Parathyroid adenoma (tissue), 2 donors: ENCODE measurements around the gene KDM3A.

Source experiments
- H2AFZ ChIP-seq: fragments of 300-600 bp; sonication (generic); one replicate; pipeline ENCODE4 v1.7.0; 2017; ENCODE audit warnings: antibody characterized with exemption, mild to moderate bottlenecking
- H3K27ac ChIP-seq: fragments of 300-600 bp; sonication (generic); one replicate; pipeline ENCODE4 v1.7.0; 2017
- H3K27me3 ChIP-seq: fragments of 300-600 bp; sonication (generic); one replicate; pipeline ENCODE4 v1.7.0; 2017; ENCODE audit warnings: low read length; ENCODE audit not compliant: control insufficient read depth, insufficient read depth
- H3K36me3 ChIP-seq: fragments of 300-600 bp; sonication (generic); one replicate; pipeline ENCODE4 v1.7.0; 2017; ENCODE audit warnings: low read length; ENCODE audit not compliant: control insufficient read depth, insufficient read depth
- H3K4me1 ChIP-seq: fragments of 300-600 bp; sonication (generic); one replicate; pipeline ENCODE4 v1.7.0; 2017; ENCODE audit warnings: control low read depth
- H3K4me2 ChIP-seq: fragments of 300-600 bp; sonication (generic); one replicate; pipeline ENCODE4 v1.7.0; 2017; ENCODE audit warnings: low read length
- H3K4me3 ChIP-seq: fragments of 300-600 bp; sonication (generic); one replicate; pipeline ENCODE4 v1.7.0; 2017; ENCODE audit warnings: low read depth, low read length
- H3K79me2 ChIP-seq: fragments of 300-600 bp; sonication (generic); one replicate; pipeline ENCODE4 v1.7.0; 2017; ENCODE audit warnings: control low read depth
- H3K9ac ChIP-seq: fragments of 300-600 bp; sonication (generic); one replicate; pipeline ENCODE4 v1.7.0; 2017; ENCODE audit warnings: mild to moderate bottlenecking
- H3K9me3 ChIP-seq: fragments of 300-600 bp; sonication (generic); one replicate; pipeline ENCODE4 v1.7.0; 2017; ENCODE audit warnings: low read length; ENCODE audit not compliant: control insufficient read depth
- TF ChIP-seq, protein P1 (sequence below): fragments of 300-600 bp; sonication (generic); IDR thresholded peaks from one replicate; pipeline ENCODE4 v1.7.0; 2017; ENCODE audit warnings: antibody characterized with exemption, mild to moderate bottlenecking
- donor health status: primary hyperparathyroidism.

KDM3A gene

DNA sequence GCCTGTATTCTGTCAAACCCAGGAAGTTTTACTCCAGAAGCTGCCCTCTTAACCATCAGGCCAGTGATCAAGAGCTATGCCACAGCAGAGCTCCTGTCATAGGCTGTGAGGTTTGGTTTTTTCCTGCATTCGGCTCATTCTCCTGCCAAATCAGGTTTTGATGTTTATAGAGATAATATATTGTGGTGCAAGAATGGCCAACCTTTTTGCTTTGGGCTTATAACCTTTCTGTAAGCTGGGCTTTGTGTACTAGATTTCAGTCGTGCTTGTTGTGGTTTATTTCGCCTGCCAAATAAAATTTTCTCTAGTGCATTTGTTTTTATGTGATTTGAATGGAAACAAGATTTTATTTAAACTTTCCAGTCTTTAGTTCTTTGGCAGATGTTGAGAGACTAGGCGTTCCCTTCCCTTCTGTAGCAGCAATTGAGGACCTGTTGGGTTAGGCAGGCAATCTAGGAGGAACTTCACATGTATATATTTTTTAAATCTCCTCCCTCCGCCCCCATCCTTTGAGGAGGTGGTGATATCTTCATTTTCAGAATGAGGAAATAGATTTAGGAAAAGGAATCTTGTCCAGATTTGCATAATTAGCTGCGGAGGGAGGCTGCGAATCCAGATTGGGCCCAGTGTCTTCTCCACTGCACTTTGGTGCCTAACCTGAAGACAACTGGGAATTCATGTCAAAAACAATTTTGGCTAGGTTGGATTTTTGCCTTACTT is 2.6 kb downstream of the KDM3A start:
- no peaks in the 10 kb centered on the region for H3K27me3 ChIP-seq

DNA sequence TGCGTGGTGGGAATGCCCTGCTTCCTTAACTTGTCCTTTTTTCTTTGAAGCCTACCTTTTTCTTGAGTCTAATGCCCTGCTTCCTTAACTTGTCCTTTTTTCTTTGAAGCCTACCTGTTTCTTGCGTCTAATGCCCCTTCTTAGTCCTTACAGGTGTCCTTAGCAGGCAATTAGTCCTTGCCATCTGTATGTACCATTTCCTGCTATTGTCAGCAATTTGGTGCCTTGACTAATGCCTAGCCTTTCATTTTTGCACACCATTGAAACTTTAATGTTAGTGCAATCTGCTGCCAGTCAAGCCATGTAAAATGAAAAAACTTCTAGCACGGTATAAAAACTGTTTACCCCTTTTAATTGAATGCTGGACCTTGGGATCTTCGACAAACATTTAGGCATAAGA is 4.3 kb downstream of the KDM3A start:
- peaks cover 30% of the 10 kb centered on the region for H3K79me2 ChIP-seq
- H3K27me3 ChIP-seq = no peaks in the 10 kb centered on the region

More for the DNA sequence above, 2.6 kb downstream of the KDM3A start:
- Histone ChIP-seq H3K36me3 (peaks cover 6% of the 10 kb centered on the region), H2AFZ (no peak overlapping the region), H3K4me3 (no peak overlapping the region), H3K4me2 (peak overlapping the region; percentile 5), H3K9me3 (peaks cover 5% of the 10 kb centered on the region), H3K79me2 (peaks cover 30% of the 10 kb centered on the region), H3K9ac (no peak overlapping the region), H3K27ac (peak overlapping the region; percentile 99), H3K4me1 (peaks cover 10% of the 10 kb centered on the region)
- TF ChIP-seq, protein P1, sequence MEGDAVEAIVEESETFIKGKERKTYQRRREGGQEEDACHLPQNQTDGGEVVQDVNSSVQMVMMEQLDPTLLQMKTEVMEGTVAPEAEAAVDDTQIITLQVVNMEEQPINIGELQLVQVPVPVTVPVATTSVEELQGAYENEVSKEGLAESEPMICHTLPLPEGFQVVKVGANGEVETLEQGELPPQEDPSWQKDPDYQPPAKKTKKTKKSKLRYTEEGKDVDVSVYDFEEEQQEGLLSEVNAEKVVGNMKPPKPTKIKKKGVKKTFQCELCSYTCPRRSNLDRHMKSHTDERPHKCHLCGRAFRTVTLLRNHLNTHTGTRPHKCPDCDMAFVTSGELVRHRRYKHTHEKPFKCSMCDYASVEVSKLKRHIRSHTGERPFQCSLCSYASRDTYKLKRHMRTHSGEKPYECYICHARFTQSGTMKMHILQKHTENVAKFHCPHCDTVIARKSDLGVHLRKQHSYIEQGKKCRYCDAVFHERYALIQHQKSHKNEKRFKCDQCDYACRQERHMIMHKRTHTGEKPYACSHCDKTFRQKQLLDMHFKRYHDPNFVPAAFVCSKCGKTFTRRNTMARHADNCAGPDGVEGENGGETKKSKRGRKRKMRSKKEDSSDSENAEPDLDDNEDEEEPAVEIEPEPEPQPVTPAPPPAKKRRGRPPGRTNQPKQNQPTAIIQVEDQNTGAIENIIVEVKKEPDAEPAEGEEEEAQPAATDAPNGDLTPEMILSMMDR = no peak

DNA sequence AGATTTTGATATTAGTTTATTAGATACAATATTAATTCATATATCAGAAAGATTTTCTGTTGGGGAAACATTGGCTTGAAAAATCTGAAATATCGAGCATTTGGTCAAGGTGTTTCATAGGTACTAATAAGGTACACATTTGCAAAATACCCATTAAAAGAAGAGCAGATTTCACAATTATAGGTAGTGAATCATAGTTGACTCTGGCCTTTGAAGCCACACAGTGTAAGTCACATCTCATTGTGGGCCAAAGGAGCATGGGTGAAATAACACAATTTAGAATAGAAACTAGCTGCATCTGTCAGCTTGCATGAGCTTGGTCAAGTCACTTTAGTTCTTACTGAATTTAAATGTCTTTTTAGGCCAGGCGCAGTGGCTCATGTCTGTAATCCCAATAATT is 4.9 kb downstream of the KDM3A start:
- Histone ChIP-seq H2AFZ (no peak overlapping the region), H3K4me1 (peaks cover 13% of the 10 kb centered on the region), H3K36me3 (no peaks in the 10 kb centered on the region), H3K27ac (no peak overlapping the region), H3K4me3 (no peak overlapping the region), H3K79me2 (peaks cover 30% of the 10 kb centered on the region), H3K4me2 (no peak overlapping the region), H3K27me3 (no peaks in the 10 kb centered on the region), H3K9ac (no peak overlapping the region), H3K9me3 (no peaks in the 10 kb centered on the region)
- TF ChIP-seq, protein P1 = no peak

More for the DNA sequence above, 4.3 kb downstream of the KDM3A start:
- no peak overlapping the region for H2AFZ ChIP-seq
- H3K9me3 ChIP-seq = no peaks in the 10 kb centered on the region
- no peak overlapping the region for H3K9ac ChIP-seq
- no peak overlapping the region for H3K27ac ChIP-seq
- no peak overlapping the region for H3K4me2 ChIP-seq
- TF ChIP-seq, protein P1 = no peak
- no peak overlapping the region for H3K4me3 ChIP-seq
- peaks cover 13% of the 10 kb centered on the region for H3K4me1 ChIP-seq
- H3K36me3 ChIP-seq = peaks cover under 1% of the 10 kb centered on the region

DNA sequence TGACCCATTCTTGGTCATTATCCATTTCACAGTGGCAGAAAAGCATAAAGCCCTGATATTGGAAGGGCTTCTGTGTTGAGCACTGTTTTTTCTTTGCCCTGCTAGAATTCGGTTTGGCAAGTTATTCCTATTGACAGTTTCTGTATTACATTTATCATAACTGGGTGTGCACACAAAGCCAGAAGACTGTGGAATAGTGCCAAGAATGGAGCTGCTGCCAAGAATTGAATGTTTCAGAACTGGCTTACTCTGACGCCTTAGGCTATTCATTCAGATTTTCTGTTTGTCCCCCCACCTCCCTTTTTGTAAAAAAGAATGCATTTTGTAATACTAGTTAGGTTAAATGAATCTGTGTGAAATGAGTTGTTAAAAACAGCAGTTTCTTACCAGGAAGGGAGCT is 12.7 kb downstream of the KDM3A start:
- Histone ChIP-seq H3K36me3 (no peaks in the 10 kb centered on the region), H2AFZ (no peak overlapping the region), H3K9ac (no peak overlapping the region), H3K79me2 (peaks cover 24% of the 10 kb centered on the region), H3K4me3 (no peak overlapping the region), H3K27ac (no peak overlapping the region), H3K4me1 (peaks cover 11% of the 10 kb centered on the region), H3K27me3 (no peaks in the 10 kb centered on the region), H3K4me2 (no peak overlapping the region), H3K9me3 (no peaks in the 10 kb centered on the region)
- TF ChIP-seq, protein P1 = no peak

DNA sequence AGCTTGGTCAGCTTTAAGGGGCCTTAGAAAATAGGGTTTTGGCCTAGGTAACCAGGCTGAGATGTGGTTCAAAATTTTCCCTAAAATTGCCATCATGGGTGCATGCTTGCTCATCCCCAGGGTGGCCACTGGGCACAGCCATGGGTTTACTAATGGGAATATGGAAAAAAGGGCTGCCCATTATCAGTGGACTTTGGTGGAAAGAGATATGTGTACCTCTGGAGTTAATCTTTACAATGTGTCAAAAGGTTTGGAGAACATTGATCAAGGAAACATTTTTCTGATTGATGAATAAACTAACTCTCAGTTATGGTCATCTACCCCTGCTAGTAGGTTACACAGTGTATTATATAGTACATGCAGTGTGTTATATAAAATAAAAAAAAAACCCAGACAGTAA is 13.1 kb downstream of the KDM3A start:
- TF ChIP-seq, protein P1 = no peak
- H3K4me1 ChIP-seq = peaks cover 11% of the 10 kb centered on the region
- H3K27ac ChIP-seq = no peak overlapping the region
- no peak overlapping the region for H3K4me3 ChIP-seq
- H3K9me3 ChIP-seq = no peaks in the 10 kb centered on the region
- H3K79me2 ChIP-seq = peaks cover 25% of the 10 kb centered on the region
- H3K27me3 ChIP-seq = no peaks in the 10 kb centered on the region
- no peak overlapping the region for H3K9ac ChIP-seq
- H2AFZ ChIP-seq = no peak overlapping the region
- H3K4me2 ChIP-seq = no peak overlapping the region
- no peaks in the 10 kb centered on the region for H3K36me3 ChIP-seq
